GDM1 (cell line): ENCODE measurements around the gene FRY.
"Not testable (repeated sequence)": the region's sequence is repeated elsewhere in the genome, so short reads cannot be mapped to it uniquely, and the experiment has no call there.

Experiments used
- DNase-seq: peaks from one replicate; lab custom pipeline; 2025; lab: John Stamatoyannopoulos, UW

FRY gene

DNA sequence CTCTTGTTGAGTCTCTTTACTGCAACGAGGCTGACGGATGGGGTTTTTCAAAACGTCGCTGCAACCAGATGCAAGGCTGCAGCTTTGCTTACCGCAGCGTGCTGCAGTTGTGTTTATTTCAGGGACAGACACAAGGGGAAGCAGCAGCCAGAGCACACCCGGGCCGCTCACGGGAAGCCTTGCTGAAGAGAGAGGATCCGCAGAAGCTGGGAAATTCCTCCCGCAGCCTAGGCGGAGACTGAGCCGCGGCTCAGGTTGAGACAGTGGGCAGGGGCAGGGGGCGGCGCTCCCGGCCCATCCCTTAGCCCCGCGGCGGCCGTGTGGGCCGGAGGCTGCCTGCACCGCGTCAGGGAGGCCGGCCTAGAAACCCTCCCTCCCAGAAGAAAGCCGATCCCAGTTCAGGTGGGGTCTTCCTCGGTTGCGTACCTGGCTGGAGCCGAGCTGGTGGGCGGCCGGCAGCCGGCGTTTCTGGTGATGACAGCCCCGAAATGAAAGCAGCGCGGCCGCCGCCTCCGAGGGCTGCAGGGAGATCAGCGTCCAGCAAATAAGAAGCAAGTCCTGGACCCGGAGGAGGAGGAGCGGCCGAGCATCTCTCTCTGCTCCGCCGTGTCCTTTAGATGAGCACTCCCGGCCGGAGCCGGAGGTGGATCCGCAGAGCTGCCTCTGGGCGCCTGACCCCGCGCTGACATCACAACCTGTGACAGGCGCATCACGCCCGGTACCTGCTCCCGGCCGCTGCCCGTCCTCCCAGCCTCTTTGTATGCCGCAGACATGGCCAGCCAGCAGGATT lies at the start of gene FRY:
TSS of gene FRY (plus strand) at position 750 of the 790 bp plus-strand sequence. CDS start at position 772, 22 bp downstream.
- peak; percentile 69 for DNase-seq

DNA sequence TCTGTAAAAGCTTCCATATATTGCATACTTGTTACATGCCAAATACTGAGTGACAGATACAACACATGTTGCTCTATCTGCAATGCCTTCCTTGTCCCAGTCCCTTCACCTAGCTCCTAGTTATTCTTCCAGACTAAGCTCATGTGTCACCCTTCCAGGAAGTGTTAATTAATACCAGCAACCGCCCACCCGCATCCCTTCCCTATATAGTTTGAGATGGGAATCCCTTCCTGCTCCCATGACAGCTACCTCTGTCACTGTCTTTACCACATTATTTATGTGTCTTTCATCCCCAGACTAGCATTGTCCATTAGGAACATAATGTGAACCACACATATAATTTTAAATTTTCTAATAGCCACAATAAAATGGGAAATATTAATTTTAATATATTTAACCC lies 49.5 kb upstream of the FRY start:
- DNase-seq = no peak

- peak; percentile 87 for DNase-seq
These were observed 49.0 kb upstream of the FRY start for GRCh38 chr13:31982540-31982939.

- not testable (repeated sequence) for DNase-seq
These were observed 47.9 kb upstream of the FRY start for GRCh38 chr13:31983696-31984095.

DNA sequence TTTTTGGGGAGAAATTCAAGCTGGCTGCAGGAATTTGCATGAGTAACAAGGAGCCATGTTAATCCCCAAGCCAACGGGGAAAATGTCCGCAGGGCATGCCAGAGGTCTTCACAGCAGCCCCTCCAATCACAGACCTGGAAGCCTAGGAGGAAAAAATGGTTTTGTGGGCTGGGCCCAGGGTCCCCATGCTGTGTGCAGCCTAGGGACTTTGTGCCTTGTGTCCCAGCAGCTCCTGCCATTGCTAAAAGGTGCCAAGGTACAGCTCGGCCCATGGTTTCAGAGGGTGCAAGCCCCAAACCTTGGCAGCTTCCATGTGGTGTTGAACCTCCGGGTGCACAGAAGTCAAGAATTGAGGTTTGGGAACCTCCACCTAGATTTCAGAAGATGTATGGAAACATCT lies 47.2 kb upstream of the FRY start:
- DNase-seq = not testable (repeated sequence)

GRCh38 chr13:31986676-31987470 lies 44.7 kb upstream of the FRY start:
- no peak for DNase-seq

DNA sequence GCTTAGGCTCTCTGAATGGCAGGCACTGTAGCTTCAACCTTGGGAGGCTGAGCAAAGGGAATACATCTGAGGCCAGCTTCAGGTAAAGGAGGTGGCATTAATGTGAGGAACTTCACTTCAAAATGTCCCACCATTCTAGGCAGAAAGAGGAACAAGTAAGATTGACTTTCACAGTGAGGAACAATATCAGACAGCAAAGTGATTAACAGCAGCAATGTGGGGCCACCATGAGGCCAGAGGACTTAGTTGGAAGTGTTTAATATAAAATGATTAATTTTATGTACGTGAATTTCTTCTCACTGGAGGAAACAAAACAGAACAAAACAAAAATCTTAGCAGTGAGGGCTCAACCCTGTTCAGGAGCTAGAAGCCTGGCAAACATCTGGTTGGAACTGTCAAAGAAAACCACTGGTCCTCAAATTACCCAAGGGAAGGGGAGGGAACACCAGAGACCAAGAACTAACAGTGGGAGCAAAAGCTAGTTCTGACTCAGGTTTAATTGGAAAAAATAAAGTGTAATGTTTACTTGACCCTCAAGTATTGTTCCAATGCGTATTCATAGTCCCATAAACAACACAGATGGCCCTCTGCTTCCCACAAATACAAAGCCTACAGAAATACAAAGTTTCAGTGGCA lies 43.9 kb upstream of the FRY start:
- peak; percentile 56 for DNase-seq

GRCh38 chr13:31994367-31994766 lies 37.2 kb upstream of the FRY start:
- DNase-seq = not testable (repeated sequence)

- DNase-seq = no peak
These were observed 35.0 kb upstream of the FRY start for GRCh38 chr13:31996601-31997000.

- DNase-seq = no peak
These were observed 33.9 kb upstream of the FRY start for GRCh38 chr13:31997641-31998040.

GRCh38 chr13:31998131-31998530 lies 33.4 kb upstream of the FRY start:
- no peak for DNase-seq

- DNase-seq = not testable (repeated sequence)
These were observed 30.8 kb upstream of the FRY start for GRCh38 chr13:32000754-32001153.

DNA sequence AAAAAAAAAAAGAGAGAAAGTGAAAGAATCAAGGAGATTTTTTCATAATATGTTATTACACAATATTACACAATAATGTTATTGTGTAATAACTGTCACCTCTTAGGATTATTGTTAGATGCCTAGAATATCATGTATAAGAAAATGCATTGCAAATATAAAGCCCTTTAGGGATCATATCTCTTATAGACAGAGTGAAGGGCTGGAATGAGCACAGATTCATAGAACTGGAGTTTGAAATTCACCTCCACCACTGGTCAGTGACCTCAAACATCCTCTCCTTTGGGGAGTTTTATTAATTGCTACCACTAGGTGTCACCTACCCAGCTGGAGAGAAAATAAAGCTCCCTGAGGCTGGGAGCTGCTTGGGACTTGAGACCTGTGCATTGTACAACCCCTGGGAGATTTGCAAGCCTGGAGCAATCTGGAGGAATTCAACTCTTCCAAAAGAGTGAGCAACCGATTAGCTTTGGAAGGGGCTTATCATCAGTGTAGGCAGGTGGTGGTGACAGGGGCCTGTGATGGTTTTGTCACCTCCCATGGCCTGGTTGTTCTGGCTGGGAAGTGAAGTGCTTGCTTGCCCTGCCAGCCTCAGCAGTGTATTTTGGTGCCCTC lies 30.3 kb upstream of the FRY start:
- peak; percentile 31 for DNase-seq

DNA sequence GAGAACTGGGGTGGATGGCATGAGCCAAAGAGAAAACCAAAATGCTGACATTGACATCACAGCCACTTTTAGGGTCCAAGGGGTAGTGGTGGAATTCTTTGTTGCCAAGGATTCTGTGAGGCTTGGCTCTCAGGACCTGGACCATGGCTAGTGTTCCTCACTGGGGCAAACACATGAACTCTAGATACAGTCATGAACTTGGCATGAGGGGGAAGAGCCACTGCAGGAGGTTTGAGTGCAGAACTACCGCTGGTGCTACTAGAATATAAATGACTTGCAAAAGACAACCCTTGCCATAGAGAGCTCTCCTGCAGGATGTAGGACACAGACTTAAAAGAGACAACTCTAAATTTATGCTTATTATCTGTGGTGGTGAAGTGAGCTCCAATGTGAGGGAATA lies 29.8 kb upstream of the FRY start:
- no peak for DNase-seq

DNA sequence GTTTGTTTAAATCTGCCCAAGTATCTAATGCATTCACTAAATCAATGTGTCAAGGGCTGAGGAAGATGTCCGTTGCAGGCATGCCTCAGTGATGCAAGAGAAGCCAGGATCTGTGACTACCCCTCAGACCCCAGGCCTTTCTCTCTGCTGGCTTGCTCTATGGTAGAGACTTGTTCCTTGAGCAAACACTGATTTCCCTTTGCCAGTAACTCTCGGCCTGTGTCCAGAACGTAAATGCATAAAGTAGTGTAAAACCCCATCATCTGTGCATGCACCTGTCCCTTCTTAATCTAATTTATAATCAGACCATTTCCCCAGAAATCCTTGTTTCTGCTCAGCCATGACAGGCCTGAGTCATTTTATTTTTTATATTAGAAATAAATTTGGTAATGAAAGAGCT lies 28.7 kb upstream of the FRY start:
- no peak for DNase-seq

DNA sequence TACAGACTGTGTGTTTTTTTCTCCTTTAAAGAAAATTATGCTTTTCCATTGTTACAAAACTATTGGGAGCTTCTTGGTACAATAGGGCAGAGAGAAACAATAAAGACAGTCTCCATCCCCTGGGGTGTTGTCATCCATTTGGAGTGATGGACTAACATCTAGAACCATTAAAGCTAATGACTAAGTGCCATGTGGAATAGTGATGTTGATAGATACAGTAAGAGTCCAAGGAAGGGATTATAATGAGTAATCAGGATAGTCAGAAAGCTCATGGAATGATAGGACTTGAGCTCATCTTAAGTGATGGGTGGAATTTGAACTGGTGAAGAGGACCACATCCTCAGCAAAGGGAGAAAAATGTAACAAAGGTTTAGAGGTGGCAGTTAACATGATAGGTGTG lies 24.1 kb upstream of the FRY start:
- no peak for DNase-seq

DNA sequence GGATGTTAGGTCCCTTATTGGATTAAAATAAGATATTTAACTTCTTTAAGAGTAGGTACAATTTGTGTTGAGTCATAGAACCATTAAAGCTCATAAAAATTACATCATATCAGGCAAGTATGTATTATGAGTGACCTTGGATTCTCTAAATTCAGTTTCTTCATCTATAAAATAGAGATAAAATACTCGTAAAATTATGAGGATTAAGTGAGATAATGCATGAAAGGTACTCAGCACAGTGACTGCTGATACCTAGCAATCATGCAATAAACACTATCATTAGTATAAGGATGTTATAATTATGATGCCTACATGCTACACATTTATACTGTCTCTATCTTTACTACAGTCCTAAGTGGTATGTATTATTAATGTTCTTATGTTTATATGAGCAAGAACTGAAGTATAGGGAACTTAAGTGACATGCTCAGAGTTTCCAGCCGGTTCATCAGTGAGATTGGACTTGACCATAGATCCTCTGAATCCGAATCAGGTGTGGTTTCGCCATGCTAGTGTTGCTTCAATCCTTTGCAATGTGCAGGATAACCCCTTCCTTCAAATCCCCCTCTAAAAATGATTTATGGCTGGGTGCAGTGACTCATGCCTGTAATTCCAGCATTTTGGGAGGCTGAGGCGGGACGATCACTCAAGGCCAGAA lies 22.9 kb upstream of the FRY start:
- no peak for DNase-seq

GRCh38 chr13:32009362-32009761 lies 22.2 kb upstream of the FRY start:
- no peak for DNase-seq

DNA sequence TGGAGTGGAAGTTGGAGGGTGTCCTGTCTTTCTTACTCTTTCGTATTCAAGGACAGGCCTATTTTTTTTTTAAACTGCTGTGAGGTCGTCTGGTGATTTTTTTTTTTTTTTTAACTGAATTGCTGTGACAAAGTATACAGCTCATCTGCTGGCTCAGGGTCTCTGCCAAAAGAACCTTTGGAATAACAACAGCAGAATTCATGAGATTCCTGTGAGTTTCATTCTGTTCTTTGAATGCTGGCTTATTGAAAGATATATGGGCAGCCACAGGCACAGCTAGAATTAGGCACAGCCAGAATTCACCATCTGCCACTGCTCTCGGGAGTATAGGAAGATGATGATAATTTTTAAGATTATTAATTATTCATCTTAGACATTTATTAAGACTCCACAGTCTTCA lies 21.4 kb upstream of the FRY start:
- no peak for DNase-seq

DNA sequence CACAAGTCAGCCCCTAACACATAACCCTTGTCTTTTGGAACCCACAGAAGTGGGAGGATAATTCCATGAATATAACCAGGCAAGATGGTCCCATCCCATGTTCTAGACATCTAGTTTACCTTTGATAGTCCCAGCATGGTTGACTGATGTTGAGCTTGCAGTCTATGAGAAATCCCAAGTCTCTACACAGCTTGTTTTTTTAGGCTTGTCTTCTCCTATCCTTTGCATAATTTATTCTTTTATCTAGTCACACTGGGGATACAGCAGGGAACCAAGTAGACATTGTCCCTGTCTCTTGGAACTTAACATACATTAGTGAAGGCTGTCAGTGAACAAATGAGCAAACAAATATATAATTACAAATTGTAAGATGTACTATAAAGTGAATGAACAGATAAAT lies 19.6 kb upstream of the FRY start:
- no peak for DNase-seq

GRCh38 chr13:32013181-32013580 lies 18.4 kb upstream of the FRY start:
- no peak for DNase-seq

DNA sequence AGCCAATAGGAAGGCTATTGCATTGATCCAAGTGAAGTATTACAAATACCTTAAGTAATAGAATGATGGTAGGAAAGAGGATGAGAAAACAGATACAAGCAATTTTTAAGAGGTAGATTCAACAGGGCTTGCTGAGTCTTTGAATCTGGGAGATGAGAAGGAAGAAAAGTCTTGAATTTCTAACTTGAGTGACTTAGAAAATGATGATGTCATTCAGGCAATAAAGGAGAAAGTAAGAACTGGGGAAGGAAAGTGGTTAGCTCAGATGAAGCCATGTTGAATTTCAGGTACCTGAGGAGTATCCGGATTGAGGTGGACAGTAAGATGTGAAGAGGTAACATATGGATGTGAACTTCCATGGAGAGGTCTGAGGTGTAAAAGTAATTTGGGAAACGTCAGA lies 15.5 kb upstream of the FRY start:
- no peak for DNase-seq
